Natural killer cell (primary cell): ENCODE data around the gene TIGD6. TPM values are rescaled to one million over a fixed set of nuclear protein-coding genes. Genes with fewer than 3 reads are reported as not detected.

ENCODE experiments used
- ATAC-seq, 3 donors: fragments of 150-1000 bp in 2 of 3; fragments of 200-7000 bp in 1 of 3; cut with Tn5 transposase; 1 replicate in 1 of 3; 2 replicates in 2 of 3; pipeline ENCODE4 v1.10.0; 2021; ENCODE audit warnings: mild to moderate bottlenecking in 2 of 3, moderate library complexity in 2 of 3
- DNase-seq, 2 donors: peaks; one replicate each; pipeline versions ENCODE4 v3.0.0 to v3.0.0-alpha.2; 2013 to 2021; ENCODE audit warnings: mixed read lengths in 1 of 2
- H3K27ac ChIP-seq: one replicate; pipeline ENCODE4 v1.5.1; 2013; ENCODE audit warnings: mild to moderate bottlenecking, low read length
- H3K27me3 ChIP-seq: one replicate; pipeline ENCODE4 v1.6.1; 2013; ENCODE audit warnings: low read length; ENCODE audit not compliant: control insufficient read depth, insufficient read depth
- H3K36me3 ChIP-seq: one replicate; pipeline ENCODE4 v1.6.1; 2013; ENCODE audit warnings: low read length; ENCODE audit not compliant: control insufficient read depth, insufficient read depth
- H3K4me1 ChIP-seq: one replicate; pipeline ENCODE4 v1.6.1; 2013; ENCODE audit warnings: low read length; ENCODE audit not compliant: control insufficient read depth, insufficient read depth
- H3K4me3 ChIP-seq: one replicate; pipeline ENCODE4 v1.5.1; 2013; ENCODE audit warnings: low read length
- H3K9me3 ChIP-seq: one replicate; pipeline ENCODE4 v1.6.1; 2013; ENCODE audit warnings: low read length; ENCODE audit not compliant: control insufficient read depth, insufficient read depth
- H3K27ac Mint-ChIP-seq, 2 donors: one replicate each; pipeline ENCODE4 v1.8.0; 2022; ENCODE audit warnings: mild to moderate bottlenecking in 2 of 2, mixed read lengths in 2 of 2, moderate library complexity in 1 of 2
- H3K27me3 Mint-ChIP-seq, 2 donors: one replicate each; pipeline ENCODE4 v1.8.0; 2022; ENCODE audit warnings: low read depth in 2 of 2, mixed read lengths in 2 of 2
- H3K36me3 Mint-ChIP-seq: one replicate; pipeline ENCODE4 v1.8.0; 2022; ENCODE audit warnings: mixed read lengths
- H3K4me1 Mint-ChIP-seq, 2 donors: one replicate each; pipeline ENCODE4 v1.8.0; 2022; ENCODE audit warnings: mixed read lengths in 2 of 2
- H3K4me3 Mint-ChIP-seq: one replicate; pipeline ENCODE4 v1.8.0; 2022; ENCODE audit warnings: mild to moderate bottlenecking, moderate library complexity, mixed read lengths
- H3K9me3 Mint-ChIP-seq, 2 donors: one replicate each; pipeline ENCODE4 v1.8.0; 2022; ENCODE audit warnings: mixed read lengths in 2 of 2
- WGBS: methylation state at CpG from one replicate; pipeline ENCODE4 v1.1.7; 2013; ENCODE audit warnings: missing lambda C conversion rate; ENCODE audit not compliant: insufficient coverage; 5-methylcytosine and 5-hydroxymethylcytosine counted together
- intact Hi-C: fragments of 100-400 bp; cut with micrococcal nuclease; formaldehyde crosslinking; loops from one replicate; pipeline ENCODE4 v1.14.2; 2022
- total RNA-seq, 4 donors: library from RNA; stranded (reverse); fragments of 120-200 nt in 1 of 4; gene quantifications; one replicate each; pipeline versions ENCODE4 v1.2.3 to v1.2.4, GENCODE V29; 2013 to 2022
- TF ChIP-seq, protein P1 (sequence below): fragments of 200-600 bp; IDR thresholded peaks from one replicate; pipeline ENCODE4 v1.8.0; 2022; ENCODE audit warnings: antibody characterized with exemption

TIGD6 gene
- total RNA-seq, 3 donors from 2014 or later (not counting 1 experiment from before 2014, with no cell fraction given): 1.8 to 3.9 (median 2.5) TPM

DNA sequence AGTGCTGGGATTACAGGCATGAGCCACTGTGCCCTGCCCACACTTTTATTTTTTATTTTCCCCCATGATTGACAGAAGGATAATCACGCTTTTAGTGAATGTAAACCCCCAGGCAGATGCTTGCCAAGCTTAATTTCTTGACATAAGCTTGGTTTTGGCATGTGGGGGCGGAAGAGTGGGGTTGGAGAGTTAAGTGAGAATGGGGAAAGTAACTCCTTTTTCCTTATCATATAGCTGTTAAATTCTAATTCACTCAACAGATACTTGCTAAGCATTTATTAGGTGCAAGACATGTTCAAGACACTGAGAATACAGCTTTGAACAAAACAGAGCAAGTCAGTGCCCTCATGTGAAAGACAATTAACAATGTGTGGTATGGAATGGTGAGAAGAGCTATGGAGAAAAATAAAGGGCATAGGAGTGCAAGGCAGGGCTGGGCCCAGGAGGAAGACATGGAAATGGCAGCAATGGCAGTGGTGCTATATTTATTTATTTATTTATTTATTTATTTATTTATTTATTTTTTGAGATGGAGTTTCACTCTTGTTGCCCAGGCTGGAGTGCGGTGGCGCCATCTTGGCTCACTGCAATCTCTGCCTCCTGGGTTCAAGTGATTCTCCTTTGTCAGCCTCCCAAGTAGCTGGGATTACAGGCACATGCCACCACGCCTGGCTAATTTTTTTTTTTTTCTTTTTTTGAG is 37.7 kb downstream of the TIGD6 start:
- intact Hi-C loops: no loop called here
- no peak overlapping the region for H3K27ac Mint-ChIP-seq
- H3K4me1 Mint-ChIP-seq: peaks cover 36 to 37% of the 10 kb centered on the region in 2 donors
- no peaks in the 10 kb centered on the region for H3K36me3 Mint-ChIP-seq
- WGBS: 98% methylated on average over 5 of the region's 5 CpGs
- Histone ChIP-seq H3K36me3 (no peaks in the 10 kb centered on the region), H3K9me3 (no peaks in the 10 kb centered on the region), H3K4me1 (peaks cover 17% of the 10 kb centered on the region), H3K27me3 (no peaks in the 10 kb centered on the region), H3K27ac (no peak overlapping the region), H3K4me3 (no peak overlapping the region)
- H3K9me3 Mint-ChIP-seq: no peaks in the 10 kb centered on the region
- no peak overlapping the region for H3K4me3 Mint-ChIP-seq
- H3K27me3 Mint-ChIP-seq: no peaks in the 10 kb centered on the region
- TF ChIP-seq, protein P1, sequence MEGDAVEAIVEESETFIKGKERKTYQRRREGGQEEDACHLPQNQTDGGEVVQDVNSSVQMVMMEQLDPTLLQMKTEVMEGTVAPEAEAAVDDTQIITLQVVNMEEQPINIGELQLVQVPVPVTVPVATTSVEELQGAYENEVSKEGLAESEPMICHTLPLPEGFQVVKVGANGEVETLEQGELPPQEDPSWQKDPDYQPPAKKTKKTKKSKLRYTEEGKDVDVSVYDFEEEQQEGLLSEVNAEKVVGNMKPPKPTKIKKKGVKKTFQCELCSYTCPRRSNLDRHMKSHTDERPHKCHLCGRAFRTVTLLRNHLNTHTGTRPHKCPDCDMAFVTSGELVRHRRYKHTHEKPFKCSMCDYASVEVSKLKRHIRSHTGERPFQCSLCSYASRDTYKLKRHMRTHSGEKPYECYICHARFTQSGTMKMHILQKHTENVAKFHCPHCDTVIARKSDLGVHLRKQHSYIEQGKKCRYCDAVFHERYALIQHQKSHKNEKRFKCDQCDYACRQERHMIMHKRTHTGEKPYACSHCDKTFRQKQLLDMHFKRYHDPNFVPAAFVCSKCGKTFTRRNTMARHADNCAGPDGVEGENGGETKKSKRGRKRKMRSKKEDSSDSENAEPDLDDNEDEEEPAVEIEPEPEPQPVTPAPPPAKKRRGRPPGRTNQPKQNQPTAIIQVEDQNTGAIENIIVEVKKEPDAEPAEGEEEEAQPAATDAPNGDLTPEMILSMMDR: no peak
- ATAC-seq: no peak
- DNase-seq: no peak

DNA sequence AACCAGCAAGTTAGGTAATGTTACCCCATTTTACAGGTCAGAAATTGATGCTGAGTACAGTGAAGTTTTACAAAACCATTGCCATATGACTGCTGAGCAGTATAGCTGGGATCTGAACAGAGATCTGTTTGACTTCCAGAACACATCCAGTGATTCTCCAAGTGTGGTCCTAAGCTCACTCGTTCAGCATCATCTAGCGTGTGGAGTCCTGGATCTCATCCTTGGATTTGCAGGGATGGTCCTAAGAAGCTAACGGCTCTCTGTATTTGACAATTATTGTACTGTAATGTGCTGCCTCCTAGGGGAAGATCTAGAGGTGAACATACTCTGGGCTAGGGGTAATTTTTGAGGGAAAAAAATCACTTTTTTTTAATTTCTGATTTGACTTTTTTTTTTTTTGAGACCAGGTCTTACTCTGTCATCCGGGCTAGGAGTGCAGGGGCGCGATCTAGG is 38.5 kb downstream of the TIGD6 start:
- no peaks in the 10 kb centered on the region for H3K27me3 Mint-ChIP-seq
- Histone ChIP-seq H3K36me3 (no peaks in the 10 kb centered on the region), H3K4me1 (peaks cover 17% of the 10 kb centered on the region), H3K9me3 (no peaks in the 10 kb centered on the region), H3K27ac (no peak overlapping the region), H3K27me3 (no peaks in the 10 kb centered on the region), H3K4me3 (no peak overlapping the region)
- no peaks in the 10 kb centered on the region for H3K36me3 Mint-ChIP-seq
- TF ChIP-seq, protein P1: no peak
- no peaks in the 10 kb centered on the region for H3K9me3 Mint-ChIP-seq
- ATAC-seq (no peak), DNase-seq (peak in 1 of 2 donors; percentile 42)
- peak overlapping the region; percentile 95 to 96 for H3K27ac Mint-ChIP-seq
- intact Hi-C loops: loop anchor here (2.0 kb wide), 1 partner anchor 85 kb away; no protein-coding TSS in a partner anchor
- H3K4me3 Mint-ChIP-seq: peak overlapping the region; percentile 97
- H3K4me1 Mint-ChIP-seq: peaks cover 29 to 36% of the 10 kb centered on the region in 2 donors
- WGBS: 91% methylated on average over 6 of the region's 6 CpGs

DNA sequence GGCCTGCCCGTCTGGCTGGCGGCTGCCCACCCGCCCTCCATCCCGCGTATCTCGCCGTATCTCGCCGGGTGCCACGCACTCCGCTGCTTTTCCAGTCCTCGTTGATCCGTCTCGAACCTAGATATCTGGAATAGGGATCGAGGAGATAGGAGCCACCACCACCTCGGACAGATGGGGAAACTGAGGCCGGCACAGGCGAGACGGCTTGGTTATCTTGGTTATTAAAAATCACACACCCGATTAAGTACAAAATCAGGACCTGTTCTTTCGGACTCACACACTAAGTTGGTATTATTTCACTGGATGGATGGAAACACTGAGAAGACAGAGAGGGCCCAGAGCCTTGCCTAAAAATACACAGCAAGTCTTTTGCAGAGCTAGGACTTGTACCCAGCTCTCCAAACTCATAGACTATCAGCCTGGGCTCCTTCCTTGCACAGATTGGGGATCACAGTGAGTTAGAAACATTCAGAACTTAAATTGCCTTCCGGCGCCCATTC is 39.2 kb downstream of the TIGD6 start:
- WGBS: 18% methylated on average over 21 of the region's 23 CpGs
- peak overlapping the region; percentile 97 for H3K4me3 Mint-ChIP-seq
- no peaks in the 10 kb centered on the region for H3K36me3 Mint-ChIP-seq
- no peak for DNase-seq
- Histone ChIP-seq H3K9me3 (no peaks in the 10 kb centered on the region), H3K4me3 (peak overlapping the region; percentile 87), H3K27me3 (no peaks in the 10 kb centered on the region), H3K4me1 (peaks cover 17% of the 10 kb centered on the region), H3K27ac (peak overlapping the region; percentile 58), H3K36me3 (no peaks in the 10 kb centered on the region)
- H3K27me3 Mint-ChIP-seq: no peaks in the 10 kb centered on the region
- no peaks in the 10 kb centered on the region for H3K9me3 Mint-ChIP-seq
- no peak for ATAC-seq
- TF ChIP-seq, protein P1: no peak
- H3K27ac Mint-ChIP-seq: peak overlapping the region; percentile 95 to 96
- H3K4me1 Mint-ChIP-seq: peaks cover 29 to 36% of the 10 kb centered on the region in 2 donors
- intact Hi-C loops: loop anchor here (2.0 kb wide), 1 partner anchor 86 kb away; no protein-coding TSS in a partner anchor
